ENCODE measurements around the gene KLHL40.

- TF ChIP-seq CTCF (IDR thresholded peaks at IDR 0.05): no peak
- no peak for TF ChIP-seq POLR2AphosphoS5 (IDR thresholded peaks at IDR 0.05)
- TF ChIP-seq POLR2A (IDR thresholded peaks at IDR 0.05): no peak
These were observed 15.2 kb upstream of the KLHL40 start for GRCh38 chr3:42670051-42670576.

Measured in suprapubic skin (tissue), 4 donors.